ENCODE data around the gene IRAK3.
"Not testable (repeated sequence)": the region's sequence is repeated elsewhere in the genome, so short reads cannot be mapped to it uniquely, and the experiment has no call there.

Gene IRAK3

GRCh38 chr12:66268562-66268961 is 79.5 kb downstream of the IRAK3 start:
- no peak for DNase-seq

- no peak for DNase-seq
Observed at GRCh38 chr12:66269142-66269541, 80.1 kb downstream of the IRAK3 start.

GRCh38 chr12:66269757-66270383 is 80.9 kb downstream of the IRAK3 start:
- no peak for DNase-seq

GRCh38 chr12:66270613-66271012 is 81.6 kb downstream of the IRAK3 start:
- DNase-seq, result no peak

- no peak for DNase-seq
Observed at GRCh38 chr12:66272650-66273049, 83.6 kb downstream of the IRAK3 start.

GRCh38 chr12:66273147-66273546 is 84.1 kb downstream of the IRAK3 start:
- no peak for DNase-seq

GRCh38 chr12:66275040-66275439 is 86.0 kb downstream of the IRAK3 start:
- no peak for DNase-seq

GRCh38 chr12:66279123-66279712 is 90.2 kb downstream of the IRAK3 start:
- DNase-seq, result peak; percentile 29

GRCh38 chr12:66280561-66280960 is 91.5 kb downstream of the IRAK3 start:
- DNase-seq, result no peak

- DNase-seq, result no peak
Observed at GRCh38 chr12:66282244-66282643, 93.2 kb downstream of the IRAK3 start.

- no peak for DNase-seq
Observed at GRCh38 chr12:66287275-66287674, 98.3 kb downstream of the IRAK3 start.

GRCh38 chr12:66288121-66288520 is 99.1 kb downstream of the IRAK3 start:
- peak; percentile 29 for DNase-seq

GRCh38 chr12:66289485-66289884 is 100.5 kb downstream of the IRAK3 start:
- no peak for DNase-seq

- DNase-seq, result no peak
Observed at GRCh38 chr12:66290716-66291200, 101.7 kb downstream of the IRAK3 start.

- DNase-seq, result no peak
Observed at GRCh38 chr12:66296176-66296683, 107.2 kb downstream of the IRAK3 start.

- no peak for DNase-seq
Observed at GRCh38 chr12:66297080-66297479, 108.1 kb downstream of the IRAK3 start.

GRCh38 chr12:66297923-66298322 is 108.9 kb downstream of the IRAK3 start:
- no peak for DNase-seq

- peak; percentile 98 for DNase-seq
Observed at GRCh38 chr12:66301944-66302826, 113.2 kb downstream of the IRAK3 start, which contains the start of gene HELB. TSS of gene HELB (plus strand) at chr12:66302493. CDS start at chr12:66302604, 111 bp downstream.

GRCh38 chr12:66302827-66303169 is 113.8 kb downstream of the IRAK3 start:
- no peak for DNase-seq

- DNase-seq, result not testable (repeated sequence)
Observed at GRCh38 chr12:66303316-66303804, 114.3 kb downstream of the IRAK3 start.
